ENCODE data around the gene NR1D1.

The NR1D1 gene

DNA sequence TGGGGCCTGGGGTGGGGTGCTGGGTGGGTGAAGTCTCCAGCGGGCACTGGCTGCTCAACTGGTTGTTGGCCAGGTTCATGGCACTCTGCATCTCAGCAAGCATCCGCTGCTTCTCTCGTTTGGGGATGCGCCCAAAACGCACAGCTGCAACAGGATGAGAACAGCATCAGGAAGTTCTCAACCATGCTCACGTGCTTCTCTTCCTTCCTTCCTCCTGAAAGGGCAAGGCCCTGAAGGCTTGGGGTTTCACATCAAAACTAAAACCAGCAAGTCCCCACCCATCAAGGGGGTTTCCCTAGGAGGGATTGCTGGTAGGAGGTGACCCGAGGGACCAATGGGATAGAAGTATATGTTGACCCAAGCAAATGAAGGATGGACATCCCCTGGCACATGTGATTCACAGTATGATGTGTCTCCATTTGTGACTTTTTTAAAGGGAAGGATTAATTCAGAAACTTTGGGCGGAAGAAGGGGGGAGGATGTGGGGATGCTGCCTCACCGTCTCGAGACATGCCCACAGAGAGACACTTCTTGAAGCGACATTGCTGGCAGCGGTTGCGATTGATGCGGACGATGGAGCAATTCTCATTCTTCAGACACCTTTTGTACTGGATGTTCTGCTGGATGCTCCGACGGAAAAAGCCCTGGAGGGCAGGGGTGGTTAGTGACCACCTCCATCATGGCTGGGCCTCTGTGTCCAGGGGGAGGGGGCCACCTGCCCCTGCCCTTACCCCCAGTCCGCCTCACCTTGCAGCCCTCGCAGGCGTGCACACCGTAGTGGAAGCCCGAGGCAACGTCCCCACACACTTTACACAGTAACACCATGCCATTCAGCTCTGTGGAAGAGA lies 4.2 kb downstream of the NR1D1 start:
- no peak for DNase-seq

DNA sequence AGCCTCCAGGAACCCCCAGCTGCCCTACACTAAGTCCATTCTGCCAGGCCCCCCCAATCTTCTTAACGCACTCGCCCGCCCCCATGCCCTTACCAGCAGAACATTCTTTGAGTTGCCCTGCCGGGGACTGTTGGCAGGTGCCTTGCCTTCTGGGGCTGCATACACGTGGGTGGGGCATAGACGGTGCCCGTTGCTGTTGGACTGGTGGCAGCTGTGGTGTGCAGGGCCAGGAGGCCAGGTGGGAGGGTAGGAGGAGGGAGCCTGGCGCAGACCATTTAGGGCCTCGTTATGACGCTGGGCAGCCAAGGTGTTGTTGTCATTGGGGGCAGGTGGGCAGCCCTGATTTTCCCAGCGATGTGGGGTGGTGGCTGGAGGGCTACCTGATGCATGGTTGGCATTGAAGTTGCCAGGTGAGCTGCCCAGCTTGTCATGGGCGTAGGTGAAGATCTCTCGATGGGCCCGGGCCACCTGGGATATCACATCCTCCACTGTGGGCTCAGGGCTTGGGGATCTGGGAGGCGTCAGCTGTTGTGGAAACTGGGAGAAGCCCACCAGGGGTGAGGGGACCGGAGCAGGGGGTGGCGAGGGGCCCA lies 4.9 kb downstream of the NR1D1 start:
- DNase-seq, result no peak

DNA sequence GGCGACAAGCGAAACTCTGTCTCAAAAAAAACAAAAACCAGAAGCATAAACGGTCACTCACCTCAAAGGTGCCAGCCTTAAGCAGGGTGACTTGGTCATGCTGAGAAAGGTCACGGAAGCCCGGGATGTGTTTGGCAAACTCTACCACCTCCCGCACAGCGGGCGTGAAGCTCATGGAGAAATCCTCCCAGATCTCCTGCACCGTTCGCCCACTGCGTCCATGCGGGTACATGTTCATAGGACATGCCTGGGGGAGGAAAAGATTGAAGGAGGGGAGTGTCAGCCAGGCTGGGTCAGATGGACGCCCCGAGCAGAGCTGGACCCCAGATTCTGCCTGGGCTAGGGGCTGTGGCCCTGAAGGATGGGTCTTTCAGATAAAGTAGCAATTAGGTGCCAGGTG lies 5.5 kb downstream of the NR1D1 start:
- DNase-seq, result no peak

DNA sequence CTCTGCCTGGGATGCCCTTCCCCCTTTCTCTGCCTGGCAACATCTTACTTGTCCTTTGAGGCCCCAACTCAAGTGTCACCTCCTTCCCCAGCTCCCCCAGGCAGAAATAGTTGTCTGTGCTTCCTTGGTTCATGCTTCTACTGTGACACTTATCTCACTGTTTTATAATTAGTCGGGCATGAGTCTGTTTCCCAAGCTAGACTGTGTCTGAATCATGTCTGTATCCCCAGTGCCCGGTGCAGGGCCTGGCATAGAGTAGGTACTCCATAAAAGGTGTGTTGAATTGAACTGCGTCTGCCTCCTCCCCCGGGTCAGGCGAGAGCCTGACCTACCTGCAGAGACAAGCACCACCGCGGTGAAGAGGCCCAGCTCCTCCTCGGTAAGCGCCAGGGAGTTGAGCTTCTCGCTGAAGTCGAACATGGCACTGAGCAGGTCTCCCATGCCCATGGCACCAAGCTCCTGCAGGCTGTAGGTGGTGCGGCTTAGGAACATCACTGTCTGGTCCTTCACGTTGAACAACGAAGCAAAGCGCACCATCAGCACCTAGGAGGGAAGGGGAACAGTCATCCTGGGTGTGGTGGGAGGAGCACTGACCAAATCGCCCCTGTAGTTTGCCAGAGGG lies 6.7 kb downstream of the NR1D1 start:
- no peak for DNase-seq

DNA sequence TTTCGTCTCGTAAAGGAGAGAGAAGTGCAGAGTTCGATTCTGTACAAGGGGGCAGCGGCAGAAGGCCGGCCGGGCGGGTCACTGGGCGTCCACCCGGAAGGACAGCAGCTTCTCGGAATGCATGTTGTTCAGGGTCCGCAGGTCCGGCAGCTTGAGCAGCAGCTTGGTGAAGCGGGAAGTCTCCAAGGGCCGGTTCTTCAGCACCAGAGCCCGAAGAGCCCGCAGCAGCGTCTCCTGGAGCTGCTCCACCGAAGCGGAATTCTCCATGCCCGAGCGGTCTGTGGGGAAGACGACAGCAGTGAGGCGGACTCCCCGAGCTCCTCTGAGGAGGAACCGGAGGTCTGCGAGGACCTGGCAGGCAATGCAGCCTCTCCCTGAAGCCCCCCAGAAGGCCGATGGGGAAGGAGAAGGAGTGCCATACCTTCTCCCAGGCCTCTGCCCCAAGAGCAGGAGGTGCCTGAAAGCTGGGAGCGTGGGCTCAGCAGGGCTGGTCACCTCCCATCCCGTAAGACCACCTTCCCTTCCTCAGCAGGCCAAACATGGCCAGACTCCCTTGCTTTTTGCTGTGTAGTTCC lies 7.3 kb downstream of the NR1D1 start:
- no peak for DNase-seq

DNA sequence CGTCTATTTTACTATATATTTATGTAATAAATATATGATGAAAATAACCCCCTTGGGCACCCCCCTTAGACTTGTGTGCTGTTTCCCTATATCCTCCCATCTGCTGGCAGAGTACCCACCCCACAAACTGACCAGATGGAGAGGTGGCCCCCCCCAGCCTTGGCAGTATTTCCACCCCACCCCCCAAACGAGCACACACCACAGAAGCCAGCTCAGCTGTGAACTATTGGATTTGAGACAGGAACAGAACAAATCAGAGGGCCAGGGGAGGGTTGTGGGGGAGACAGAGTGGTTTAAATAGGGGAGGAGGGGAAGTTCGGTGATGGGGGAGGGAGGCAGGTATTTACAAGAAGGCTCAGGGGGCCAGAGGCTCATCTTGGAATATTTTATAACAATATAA lies 7.8 kb downstream of the NR1D1 start:
- DNase-seq, result no peak

DNA sequence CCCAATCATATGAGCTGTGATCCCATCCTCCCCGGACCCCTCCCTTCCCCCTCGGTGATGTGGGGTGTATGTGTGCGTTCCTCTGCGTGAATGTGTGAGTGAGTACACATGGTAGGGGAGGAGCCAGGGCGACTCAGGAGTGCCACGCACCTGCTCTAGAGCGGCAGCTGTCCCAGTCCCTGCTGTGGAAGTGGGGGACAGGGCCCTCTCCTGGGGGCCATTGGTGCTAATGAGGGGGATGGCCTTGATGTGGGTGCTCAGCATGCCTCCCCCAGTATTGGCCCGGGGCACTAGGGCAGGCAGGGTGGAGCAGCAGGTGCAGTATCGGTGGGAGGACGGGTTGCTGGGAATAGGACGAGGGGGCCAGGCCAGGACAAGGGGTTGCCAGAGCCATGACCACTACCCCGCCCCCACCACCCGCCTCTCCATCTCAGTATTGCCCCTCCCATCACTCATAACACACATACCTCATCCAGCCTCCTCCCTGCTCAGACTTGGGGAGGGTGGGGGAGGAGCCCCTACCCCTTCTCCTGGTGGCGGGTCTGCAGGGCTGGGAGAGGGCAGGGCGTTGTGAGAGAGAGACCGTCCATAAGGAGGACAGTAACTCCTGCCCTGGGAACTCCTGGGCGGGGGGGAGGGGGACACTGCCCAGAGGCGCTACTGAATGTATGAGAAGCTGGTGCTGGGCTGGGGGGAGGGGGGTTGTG lies 8.5 kb downstream of the NR1D1 start:
- DNase-seq, result no peak

DNA sequence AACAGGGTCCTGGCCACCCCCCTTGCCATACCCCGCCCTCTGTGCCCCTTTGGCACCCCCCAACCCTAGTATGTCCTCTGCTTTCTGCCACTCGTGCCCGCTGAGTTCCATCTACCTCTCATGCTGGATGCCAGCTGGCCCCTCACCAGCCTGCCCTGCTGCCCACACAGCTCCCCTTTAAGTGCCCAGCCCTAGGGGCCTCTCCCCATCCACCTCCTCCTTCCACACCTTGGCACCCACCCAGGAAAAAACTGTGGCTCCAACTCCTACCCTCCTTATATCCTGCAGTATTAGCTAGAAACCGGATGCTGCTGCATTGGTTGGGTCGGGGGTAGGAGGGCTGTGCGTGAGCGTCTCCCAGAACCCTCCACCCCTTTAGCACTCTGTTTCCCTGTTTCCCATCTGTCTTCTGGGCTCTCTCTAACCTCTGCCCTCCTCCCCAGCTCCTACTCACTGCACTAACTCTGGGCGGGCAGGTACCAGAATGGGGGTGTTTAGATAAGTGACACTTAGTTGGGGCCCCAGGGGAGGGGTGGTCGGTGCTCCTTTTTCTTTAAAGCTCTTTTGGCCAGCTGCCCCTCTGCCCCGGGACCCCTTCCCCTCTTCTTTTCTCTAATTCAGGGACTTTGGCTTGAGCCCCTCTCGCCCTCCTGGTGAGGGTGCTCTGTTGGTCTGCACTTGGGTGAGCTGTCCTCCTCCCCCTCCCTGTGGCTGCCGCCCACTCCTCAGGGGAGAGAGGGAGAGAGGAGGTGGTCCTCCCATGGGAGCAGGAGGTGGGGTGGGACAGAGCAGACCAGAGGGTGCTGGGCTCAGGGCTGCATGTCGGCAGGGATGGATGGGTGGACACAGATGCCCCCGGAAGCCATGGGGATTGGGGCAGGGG lies 9.9 kb downstream of the NR1D1 start:
- DNase-seq, result peak; percentile 5

DNA sequence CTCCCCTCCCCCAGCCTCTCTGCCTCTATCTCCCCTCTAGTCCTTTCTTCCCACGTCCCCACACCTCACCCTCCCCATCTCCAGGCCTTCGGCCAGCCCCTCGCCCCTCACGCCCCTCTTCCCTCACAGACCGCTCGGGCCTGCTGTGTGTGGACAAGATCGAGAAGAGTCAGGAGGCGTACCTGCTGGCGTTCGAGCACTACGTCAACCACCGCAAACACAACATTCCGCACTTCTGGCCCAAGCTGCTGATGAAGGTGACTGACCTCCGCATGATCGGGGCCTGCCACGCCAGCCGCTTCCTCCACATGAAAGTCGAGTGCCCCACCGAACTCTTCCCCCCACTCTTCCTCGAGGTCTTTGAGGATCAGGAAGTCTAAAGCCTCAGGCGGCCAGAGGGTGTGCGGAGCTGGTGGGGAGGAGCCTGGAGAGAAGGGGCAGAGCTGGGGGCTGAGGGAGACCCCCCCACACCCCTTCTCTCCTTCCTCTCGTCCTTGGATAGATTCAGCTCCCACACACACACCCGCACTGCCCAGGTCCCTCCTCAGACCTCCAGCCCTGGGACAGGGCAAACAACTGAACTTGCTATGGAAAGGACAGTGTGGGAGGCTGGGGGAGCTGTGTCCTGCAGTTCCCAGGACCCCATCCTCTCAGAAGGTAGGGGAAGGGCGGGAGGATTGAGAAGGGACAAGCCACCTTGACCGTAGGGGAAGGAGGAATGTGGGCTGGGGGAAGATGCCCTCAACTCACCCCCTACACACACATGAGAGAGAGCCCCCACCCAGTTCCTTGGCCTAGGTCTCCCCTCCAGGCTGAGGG lies 11.1 kb downstream of the NR1D1 start:
- DNase-seq, result no peak

DNA sequence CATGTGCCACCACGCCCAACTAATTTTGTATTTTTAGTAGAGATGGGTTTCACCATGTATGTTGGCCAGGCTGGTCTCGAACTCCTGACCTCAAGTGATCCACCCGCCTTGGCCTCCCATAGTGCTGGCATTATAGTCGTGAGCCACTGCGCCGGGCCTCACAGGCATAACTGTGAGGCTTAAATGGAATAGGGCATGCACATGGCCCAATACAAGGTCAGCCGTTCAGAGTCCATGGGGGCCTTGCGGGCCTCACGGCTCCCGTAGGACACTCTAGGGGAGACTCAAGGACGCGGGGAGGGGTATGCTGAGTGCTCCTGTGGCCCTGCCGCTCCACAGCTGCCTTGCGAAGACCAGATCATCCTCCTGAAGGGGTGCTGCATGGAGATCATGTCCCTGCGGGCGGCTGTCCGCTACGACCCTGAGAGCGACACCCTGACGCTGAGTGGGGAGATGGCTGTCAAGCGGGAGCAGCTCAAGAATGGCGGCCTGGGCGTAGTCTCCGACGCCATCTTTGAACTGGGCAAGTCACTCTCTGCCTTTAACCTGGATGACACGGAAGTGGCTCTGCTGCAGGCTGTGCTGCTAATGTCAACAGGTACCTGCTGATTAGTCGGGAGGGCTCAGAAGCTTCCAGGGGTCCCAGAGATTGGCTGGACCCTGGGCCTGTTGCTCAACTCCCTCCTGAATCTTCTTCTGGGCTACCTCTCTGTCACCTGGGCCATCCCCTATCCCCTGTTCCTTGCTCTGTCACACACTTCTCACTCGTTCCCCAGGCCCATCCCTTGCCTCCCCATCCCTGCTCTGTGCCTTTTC lies 12.3 kb downstream of the NR1D1 start:
- no peak for DNase-seq

DNA sequence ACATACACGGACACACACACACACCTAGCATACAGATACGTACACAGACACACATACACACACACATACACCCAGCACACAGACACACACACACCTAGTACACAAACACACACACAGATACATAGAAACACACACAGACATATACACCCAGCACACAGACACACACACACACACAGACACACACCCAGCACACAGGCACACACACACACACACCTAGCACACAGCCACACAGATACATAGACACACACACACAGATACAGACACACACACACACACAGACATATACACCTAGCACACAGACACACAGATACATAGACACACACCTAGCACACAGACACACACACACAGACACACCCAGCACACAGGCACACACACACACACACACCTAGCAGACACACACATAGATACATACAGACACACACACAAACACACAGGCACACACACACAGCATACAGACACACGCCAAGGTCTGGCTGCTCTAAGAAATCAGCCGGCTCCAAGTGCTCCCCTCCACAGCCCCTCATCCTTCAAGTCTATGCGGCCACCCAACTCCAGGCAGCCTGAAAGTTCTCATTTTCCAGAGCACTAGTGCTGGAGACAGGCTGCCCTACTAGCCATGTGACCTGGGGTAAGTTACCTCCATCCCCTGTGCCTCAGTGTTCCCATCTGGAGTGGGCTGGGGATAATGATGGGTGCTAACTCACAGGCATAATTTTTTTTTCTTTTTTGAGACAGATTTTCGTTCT lies 13.2 kb downstream of the NR1D1 start:
- no peak for DNase-seq

DNA sequence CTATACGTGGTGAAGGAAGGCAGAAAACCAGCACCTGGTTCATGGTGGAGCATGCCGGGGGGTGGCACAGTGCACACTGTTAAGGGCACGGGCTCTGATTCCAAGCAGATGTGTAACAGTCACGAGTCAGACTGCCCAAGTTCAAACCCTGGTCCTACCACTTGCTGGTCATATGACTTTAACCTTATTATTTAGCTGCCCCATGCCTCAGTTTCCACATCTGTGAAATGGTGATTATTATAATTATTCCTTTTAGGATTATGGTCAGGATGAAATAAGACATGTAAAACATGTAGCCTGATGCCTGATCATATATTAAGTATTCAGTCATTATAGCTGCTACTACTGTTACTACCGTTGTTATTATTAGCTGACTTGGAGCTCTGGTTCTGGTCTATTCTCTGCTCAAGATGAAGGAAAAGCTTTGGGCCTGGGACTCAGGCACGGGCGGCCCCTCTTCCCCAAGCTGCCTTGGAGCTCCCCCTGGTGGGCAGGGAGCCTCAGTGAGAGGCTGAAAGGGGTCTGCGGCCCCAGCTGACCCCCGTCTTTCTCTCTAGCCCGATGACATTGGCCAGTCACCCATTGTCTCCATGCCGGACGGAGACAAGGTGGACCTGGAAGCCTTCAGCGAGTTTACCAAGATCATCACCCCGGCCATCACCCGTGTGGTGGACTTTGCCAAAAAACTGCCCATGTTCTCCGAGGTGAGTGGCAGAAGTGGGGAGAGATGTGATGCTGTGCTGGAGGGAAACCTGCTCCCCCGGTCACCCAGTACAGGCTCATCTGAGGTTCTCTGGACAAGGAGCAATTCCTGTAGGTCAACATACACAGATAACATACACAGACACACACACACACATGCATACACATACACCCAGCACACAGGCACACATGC lies 14.0 kb downstream of the NR1D1 start:
- DNase-seq, result peak; percentile 51

DNA sequence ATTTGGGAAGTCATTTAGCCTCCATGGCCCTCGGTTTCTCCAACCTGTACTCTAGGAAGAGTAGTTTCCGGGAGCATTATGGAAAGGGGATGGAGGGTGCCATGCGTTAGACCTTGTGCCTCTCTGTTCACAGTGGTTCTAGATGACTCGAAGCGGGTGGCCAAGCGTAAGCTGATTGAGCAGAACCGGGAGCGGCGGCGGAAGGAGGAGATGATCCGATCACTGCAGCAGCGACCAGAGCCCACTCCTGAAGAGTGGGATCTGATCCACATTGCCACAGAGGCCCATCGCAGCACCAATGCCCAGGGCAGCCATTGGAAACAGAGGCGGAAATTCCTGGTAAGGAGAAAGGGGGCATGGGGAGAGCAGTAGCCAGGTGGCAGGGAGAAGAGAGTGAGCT lies 15.9 kb downstream of the NR1D1 start:
- no peak for DNase-seq

DNA sequence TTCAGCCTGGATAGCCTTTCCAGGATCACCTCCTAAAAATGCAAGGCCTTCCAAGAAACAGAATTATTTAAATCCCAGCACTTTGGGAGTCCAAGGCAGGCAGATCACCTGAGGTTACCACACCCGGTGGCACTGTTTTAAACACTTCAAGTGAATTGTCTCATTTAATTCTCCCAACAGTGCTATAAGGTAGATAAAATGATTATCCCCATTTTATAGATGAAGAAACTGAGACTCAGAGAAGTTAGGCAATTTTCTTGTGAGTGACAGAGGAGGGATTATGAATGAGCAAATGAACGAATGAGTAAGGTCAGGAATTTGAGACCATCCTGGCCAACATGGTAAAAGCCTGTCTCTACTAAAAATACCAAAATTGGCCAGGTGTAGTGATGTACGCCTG lies 20.8 kb downstream of the NR1D1 start:
- no peak for DNase-seq

DNA sequence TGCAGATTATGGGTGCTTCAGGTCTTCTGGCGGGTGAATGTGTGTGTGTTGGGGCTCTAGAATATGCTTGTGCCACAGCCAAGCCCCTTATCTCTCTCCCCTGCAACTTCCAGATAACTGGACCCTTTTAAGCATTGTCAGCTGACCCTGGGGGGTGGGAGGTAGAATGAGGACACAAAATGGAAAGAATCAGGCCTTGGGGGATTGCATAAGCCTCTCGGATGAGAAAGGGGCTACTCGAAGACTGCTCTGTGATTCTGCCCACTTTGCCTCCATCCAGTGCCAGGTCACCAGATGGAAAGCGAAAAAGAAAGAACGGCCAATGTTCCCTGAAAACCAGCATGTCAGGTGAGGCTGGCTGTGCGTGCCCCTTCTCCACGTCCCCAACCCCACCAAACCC lies 23.8 kb downstream of the NR1D1 start:
- no peak for DNase-seq

DNA sequence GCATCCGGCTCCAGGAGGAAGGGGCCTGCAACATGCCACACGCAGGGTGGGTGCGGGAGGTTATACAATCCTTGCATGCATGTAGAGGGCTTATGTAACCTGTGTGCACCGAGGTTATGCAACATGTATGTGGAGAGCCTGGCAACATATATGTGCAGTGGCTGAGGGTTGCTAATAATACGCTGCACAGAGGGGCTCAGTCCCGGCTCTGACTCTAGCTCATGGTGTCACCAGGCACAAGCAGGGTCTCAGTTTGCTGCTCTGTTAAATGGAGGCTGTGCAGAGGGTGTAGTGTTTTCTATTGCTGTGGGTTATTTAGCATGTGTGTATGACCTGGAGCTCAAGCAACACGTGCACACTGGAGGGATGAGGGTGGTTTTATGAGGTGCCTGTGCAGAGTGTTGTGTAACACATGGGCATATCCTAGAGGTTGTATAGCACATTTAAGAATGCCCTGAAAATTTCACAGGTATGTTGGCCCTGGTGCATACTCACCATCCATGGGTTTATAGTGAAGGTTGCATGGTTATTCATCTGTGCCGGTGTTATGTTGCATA lies 24.4 kb downstream of the NR1D1 start:
- no peak for DNase-seq

DNA sequence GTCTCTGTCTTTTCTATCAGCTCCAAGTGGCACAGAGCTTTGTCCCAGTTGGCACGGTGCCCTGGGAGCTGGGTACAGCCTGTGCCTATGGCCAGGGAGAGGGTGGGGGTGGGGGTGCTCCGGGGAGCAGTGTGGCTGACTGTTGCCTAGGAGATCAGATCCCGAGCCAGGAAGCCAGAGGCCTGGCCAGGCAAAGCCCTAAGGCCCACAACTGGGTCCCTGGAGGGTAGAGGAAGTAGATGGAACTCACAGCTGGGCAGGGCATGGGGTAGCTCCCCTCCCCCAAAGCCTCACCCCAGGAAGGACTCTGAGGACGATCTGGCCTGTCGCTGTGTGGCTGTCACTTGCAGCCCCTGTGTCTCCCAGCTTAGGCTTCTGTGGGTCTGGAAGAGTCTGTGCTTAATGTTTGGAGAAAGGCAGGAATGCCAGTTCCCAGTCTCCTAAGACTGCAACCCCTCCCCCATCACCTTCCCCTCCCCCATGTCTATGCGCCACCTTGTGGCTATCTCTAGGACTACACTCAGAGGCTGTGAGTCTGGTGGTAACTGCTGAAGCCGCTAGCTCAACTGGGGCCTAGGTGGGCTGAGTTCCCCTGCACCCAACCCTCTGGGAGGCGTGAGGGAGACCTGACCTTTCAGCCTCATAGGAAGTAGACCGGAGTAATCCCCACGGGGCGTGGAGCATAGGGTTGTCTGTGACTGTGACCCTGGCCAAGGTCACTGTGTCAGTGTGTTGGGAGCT lies 25.0 kb downstream of the NR1D1 start:
- peak; percentile 85 for DNase-seq

DNA sequence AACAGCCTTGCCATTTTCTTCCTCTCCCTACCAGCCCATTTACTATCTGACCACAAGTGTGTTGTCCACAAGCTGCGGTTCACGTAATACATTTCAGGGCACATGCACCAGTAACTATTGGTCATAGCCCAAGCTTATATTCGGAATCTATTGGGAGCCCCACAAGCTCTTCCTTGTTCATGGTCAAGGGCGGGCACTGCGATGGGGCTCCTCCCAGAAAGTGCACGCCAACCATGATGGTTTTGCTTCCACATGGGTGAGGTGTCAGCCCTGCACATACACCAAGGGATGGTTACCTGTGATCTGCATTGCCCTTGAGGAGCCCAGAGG lies 25.6 kb downstream of the NR1D1 start:
- DNase-seq, result no peak
